DMS153 (cell line): ENCODE data around the gene INSYN2B.

Experiments
- DNase-seq: peaks from one replicate; lab custom pipeline; 2025; lab: John Stamatoyannopoulos, UW

INSYN2B gene

GRCh38 chr5:169980418-169981053 lies at the start of gene INSYN2B:
Gene INSYN2B, minus strand, starts transcription at chr5:169980495. Its CDS starts 96,597 bp downstream, at chr5:169883898.
- no peak for DNase-seq

GRCh38 chr5:170028124-170028523 lies 47.8 kb upstream of the INSYN2B start:
- no peak for DNase-seq

GRCh38 chr5:170025853-170026252 lies 45.6 kb upstream of the INSYN2B start:
- DNase-seq = no peak

- DNase-seq = no peak
These were observed 41.2 kb upstream of the INSYN2B start for GRCh38 chr5:170021506-170021905.

- no peak for DNase-seq
These were observed 40.1 kb upstream of the INSYN2B start for GRCh38 chr5:170020423-170020822.

- DNase-seq = no peak
These were observed 32.3 kb upstream of the INSYN2B start for GRCh38 chr5:170012622-170013021.

GRCh38 chr5:170011751-170012150 lies 31.5 kb upstream of the INSYN2B start:
- no peak for DNase-seq

- DNase-seq = no peak
These were observed 30.3 kb upstream of the INSYN2B start for GRCh38 chr5:170010595-170010994.

GRCh38 chr5:170008376-170008775 lies 28.1 kb upstream of the INSYN2B start:
- DNase-seq = no peak

- DNase-seq = no peak
These were observed 25.7 kb upstream of the INSYN2B start for GRCh38 chr5:170006021-170006420.

- no peak for DNase-seq
These were observed 19.9 kb upstream of the INSYN2B start for GRCh38 chr5:170000155-170000554.

- no peak for DNase-seq
These were observed 19.3 kb upstream of the INSYN2B start for GRCh38 chr5:169999621-170000020.

- DNase-seq = no peak
These were observed 17.5 kb upstream of the INSYN2B start for GRCh38 chr5:169997798-169998197.

- no peak for DNase-seq
These were observed 13.1 kb upstream of the INSYN2B start for GRCh38 chr5:169993485-169993790.

- no peak for DNase-seq
These were observed 12.6 kb upstream of the INSYN2B start for GRCh38 chr5:169992789-169993484.

GRCh38 chr5:169991115-169991869 lies 11.0 kb upstream of the INSYN2B start:
- DNase-seq = no peak

- no peak for DNase-seq
These were observed 9.1 kb upstream of the INSYN2B start for GRCh38 chr5:169989365-169989764.

- DNase-seq = no peak
These were observed 8.7 kb upstream of the INSYN2B start for GRCh38 chr5:169988947-169989346.

GRCh38 chr5:169988206-169988605 lies 7.9 kb upstream of the INSYN2B start:
- DNase-seq = no peak

GRCh38 chr5:169979871-169980270 lies 424 bp downstream of the INSYN2B start:
- no peak for DNase-seq

GRCh38 chr5:169978714-169979113 lies 1.6 kb downstream of the INSYN2B start:
- no peak for DNase-seq

GRCh38 chr5:169974121-169974770 lies 6.0 kb downstream of the INSYN2B start:
- no peak for DNase-seq

- no peak for DNase-seq
These were observed 7.2 kb downstream of the INSYN2B start for GRCh38 chr5:169973056-169973455.
